GM18861 (cell line): ENCODE data around the gene NNMT.

ENCODE experiments used
- ATAC-seq: cut with Tn5 transposase; IDR thresholded peaks from one replicate; pipeline ENCODE4 v1.9.1; 2021; ENCODE audit not compliant: unreplicated experiment

NNMT gene

GRCh38 chr11:114262681-114263512 lies 33.3 kb upstream of the NNMT start:
- ATAC-seq, result no peak

GRCh38 chr11:114263513-114264170 lies 32.6 kb upstream of the NNMT start:
- ATAC-seq, result no peak

GRCh38 chr11:114264381-114264780 lies 31.8 kb upstream of the NNMT start:
- no peak for ATAC-seq

GRCh38 chr11:114265122-114265878 lies 30.9 kb upstream of the NNMT start:
- ATAC-seq, result no peak

GRCh38 chr11:114269498-114269897 lies 26.7 kb upstream of the NNMT start:
- no peak for ATAC-seq

GRCh38 chr11:114270531-114271270 lies 25.5 kb upstream of the NNMT start:
- ATAC-seq, result no peak

GRCh38 chr11:114271316-114271715 lies 24.9 kb upstream of the NNMT start:
- no peak for ATAC-seq

- ATAC-seq, result no peak
Observed at GRCh38 chr11:114272311-114272710, 23.9 kb upstream of the NNMT start.

- no peak for ATAC-seq
Observed at GRCh38 chr11:114273071-114273470, 23.1 kb upstream of the NNMT start.

GRCh38 chr11:114273890-114274635 lies 22.1 kb upstream of the NNMT start:
- ATAC-seq, result no peak

- ATAC-seq, result no peak
Observed at GRCh38 chr11:114274637-114275036, 21.6 kb upstream of the NNMT start.

GRCh38 chr11:114275280-114275679 lies 20.9 kb upstream of the NNMT start:
- ATAC-seq, result no peak

- no peak for ATAC-seq
Observed at GRCh38 chr11:114276077-114276476, 20.1 kb upstream of the NNMT start.

GRCh38 chr11:114277637-114278341 lies 18.4 kb upstream of the NNMT start:
- no peak for ATAC-seq

- ATAC-seq, result no peak
Observed at GRCh38 chr11:114278342-114279065, 17.7 kb upstream of the NNMT start.

- ATAC-seq, result no peak
Observed at GRCh38 chr11:114279792-114280546, 16.2 kb upstream of the NNMT start.

- ATAC-seq, result no peak
Observed at GRCh38 chr11:114280696-114281095, 15.5 kb upstream of the NNMT start.

GRCh38 chr11:114281388-114281956 lies 14.7 kb upstream of the NNMT start:
- ATAC-seq, result no peak
